Activated CD4-positive, alpha-beta T cell treated with anti-CD3 and anti-CD28 coated beads for 48 hours (primary cell): ENCODE data around the gene ATG7.

Experiments
- DNase-seq: peaks from one replicate; pipeline ENCODE4 v3.0.0-alpha.2; 2020

The ATG7 gene

DNA sequence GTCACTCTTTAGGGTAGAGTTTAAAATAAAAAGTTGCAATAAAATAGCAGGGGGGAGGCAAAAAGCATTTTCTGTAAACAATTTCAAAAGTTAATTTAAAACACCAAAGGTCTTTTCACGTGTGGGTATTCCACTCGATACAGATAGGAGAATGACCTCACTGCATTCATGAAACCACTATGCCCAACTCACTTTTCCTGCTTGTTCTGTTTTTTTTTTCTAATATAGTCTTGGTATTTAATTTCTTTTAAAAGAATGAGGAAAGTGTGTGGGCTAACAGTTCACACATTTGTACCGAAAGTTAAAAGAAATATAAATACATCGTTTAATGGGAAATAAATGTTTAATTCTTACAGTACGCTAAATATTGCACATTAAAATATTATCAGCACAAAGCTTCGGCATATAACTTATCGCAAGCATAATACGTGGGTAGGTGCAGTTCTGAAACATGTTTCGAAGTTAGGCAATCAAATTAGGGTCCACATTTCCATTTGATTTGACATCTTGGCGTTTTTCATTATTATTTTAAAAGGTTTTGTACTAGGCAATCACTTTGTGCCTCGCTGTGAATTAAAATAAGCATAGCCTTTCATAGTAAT lies 330.1 kb downstream of the ATG7 start:
- no peak for DNase-seq

DNA sequence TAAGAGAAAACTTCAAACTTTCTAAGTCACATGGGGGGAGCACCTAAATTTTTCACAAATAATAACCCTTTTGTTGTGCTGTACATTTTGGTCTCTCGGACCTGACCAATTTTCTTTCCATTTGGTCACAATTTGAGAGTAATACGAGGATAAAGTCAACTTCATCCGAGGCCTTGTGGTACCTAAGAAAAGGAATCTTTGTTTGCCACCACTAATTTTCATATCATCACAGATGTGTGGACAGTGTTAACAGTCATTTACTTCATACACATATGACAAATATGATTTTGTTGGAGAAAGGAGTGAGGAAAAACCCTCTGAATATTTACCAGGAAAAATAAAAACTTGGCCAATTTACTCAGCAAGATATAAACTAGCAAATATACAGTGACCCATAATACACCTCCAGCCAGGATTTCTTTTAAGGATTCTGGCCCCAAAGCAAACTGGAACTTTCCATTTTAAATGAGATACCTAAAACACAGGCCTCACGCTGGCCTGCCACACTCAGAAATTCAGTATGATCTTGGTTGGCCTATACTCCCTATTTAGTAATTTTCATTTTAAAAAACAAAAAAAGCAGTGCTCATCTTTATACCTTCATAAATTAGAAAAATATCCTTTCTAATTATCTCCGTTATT lies 330.8 kb downstream of the ATG7 start:
- no peak for DNase-seq

DNA sequence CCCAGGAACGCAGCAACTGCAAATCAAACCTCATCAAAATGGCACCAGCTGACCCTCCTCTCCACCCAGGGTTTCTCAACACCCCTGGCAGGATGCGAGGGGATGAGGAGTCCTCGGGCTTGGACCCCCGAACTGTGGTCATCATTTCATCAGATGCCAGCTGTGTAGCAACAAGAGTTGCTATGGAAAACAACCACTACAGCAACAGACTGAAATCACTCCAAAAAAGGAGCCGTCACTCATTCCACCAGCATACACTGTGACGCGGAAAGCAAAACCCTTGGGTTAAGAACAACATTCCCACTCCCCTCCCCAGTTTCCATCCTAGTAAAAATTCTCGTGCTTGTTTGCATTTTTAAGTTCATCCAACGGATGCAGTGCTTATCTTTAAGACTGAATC lies 331.4 kb downstream of the ATG7 start:
- DNase-seq = no peak

DNA sequence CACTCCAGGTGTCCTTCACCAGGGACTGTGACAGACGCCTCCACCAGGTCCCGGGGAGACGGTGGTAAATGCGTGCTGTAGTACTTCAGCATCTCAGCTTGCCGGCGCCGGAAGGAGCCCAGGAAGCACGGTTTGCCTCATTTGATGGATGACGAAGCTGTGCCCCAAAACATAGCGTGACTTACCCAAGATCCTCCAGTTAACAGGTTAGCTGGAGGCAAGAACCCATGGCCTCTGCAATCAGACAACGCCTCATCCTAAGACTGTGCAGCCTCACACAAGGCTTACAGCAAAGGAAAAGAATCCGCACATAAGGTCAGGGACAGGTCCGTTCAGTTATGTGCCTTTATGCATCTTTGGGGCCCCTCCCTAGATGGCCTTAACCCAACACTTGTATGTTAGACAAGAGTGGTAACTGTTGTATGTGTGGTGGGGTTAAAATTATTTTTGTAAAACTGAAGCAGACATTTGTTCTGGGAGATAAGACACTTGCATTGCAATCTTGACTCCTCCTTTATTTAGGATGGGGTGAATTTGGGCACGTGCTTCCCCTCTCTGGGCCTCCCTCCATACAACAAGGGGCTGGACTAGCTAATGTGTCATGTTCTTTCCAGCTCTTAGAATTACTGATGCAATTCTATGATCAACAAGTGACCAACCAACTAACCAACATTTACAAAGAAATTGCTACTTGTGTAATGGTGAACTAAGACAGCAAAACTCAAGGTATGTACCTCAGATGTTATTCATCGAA lies 332.1 kb downstream of the ATG7 start:
- DNase-seq = no peak

DNA sequence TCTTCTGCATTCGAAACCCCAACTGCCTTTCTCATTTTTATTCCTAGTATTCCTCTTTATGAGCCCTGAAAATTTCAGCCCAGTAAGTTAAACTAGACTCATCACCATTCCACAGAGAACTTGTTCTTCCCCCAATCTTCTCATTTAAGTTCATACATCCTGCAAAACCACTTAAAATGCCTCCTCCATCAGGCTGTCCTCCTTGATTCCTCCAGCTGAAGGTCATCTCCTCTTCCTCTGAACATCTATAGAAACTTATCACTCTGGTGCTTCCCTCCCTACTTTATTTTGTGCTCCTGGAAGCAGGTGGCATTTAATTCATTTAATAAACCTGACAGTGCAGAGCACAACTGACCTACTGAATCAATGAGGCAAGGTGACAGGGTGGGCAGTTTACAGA lies 333.2 kb downstream of the ATG7 start:
- DNase-seq = no peak

DNA sequence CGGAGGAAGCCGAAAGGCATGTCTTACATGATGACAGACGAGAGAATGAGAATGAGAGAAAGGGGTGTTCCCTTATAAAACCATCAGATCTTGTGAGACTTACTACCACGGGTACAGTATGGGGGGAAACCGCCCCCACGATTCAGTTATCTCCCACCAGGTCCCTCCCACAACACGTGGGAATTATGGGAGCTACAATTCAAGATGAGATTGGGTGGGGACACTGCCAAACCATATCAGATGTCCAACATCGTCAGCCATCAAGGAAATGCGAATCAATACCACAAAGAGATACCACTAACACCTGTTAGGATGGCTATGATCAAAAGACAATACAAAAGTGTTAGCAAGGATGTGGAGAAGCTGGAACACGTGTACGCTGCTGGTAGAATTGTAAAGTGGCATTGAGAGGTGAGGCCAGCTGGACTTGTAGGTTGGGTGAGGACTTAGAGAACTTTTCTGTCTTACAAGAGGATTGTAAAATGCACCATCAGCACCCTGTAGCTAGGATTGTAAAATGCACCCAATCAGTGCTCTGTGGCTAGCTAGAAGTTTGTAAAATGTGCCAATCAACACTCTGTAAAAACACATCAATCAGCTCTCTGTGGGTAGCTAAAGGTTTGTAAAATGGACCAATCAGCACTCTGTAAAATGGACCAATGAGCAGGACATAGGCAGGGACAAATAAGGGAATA lies 334.0 kb downstream of the ATG7 start:
- no peak for DNase-seq

DNA sequence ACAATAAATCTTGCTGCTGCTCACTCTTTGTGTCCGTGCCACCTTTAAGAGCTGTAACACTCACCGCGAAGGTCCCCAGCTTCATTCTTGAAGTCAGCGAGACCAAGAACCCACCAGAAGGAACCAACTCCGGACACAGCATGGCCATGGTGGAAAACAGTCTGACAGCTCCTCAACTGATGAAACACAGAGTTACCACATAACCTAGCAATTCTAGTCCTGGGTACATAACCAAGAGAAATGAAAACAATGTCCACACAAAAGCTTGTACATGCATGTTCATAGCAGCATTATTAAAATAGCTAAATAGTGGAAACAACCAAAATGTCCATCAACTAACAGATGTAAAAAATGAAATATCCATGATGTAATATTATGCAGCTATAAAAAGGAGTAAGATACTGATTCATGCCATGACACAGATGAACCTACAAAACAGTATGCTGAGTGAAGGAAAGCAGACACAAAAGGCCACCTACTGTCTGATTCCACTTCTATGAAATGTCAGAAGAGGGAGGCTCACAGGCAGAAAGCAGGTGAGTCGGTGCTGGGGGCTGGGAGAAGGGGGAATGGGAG lies 334.8 kb downstream of the ATG7 start:
- DNase-seq = no peak
